Peyer's patch (tissue), 4 donors: ENCODE measurements around the gene GABBR2. TPM values are rescaled to one million over a fixed set of nuclear protein-coding genes. Genes with fewer than 3 reads are reported as not detected.

ENCODE experiments used
- DNase-seq, 3 donors: peaks; one replicate each; pipeline ENCODE4 v3.0.0-alpha.2; 2017 to 2019
- H3K27ac ChIP-seq, 4 donors: fragments of 200-600 bp; sonication (generic); one replicate each; pipeline ENCODE4 v1.5.1; 2016 to 2019
- H3K27me3 ChIP-seq, 2 donors: fragments of 200-600 bp; sonication (generic); one replicate each; pipeline ENCODE4 v1.5.1; 2019
- H3K36me3 ChIP-seq, 3 donors: fragments of 200-600 bp; sonication (generic); one replicate each; pipeline ENCODE4 v1.5.1; 2016 to 2019
- H3K4me1 ChIP-seq, 4 donors: fragments of 200-600 bp; sonication (generic); one replicate each; pipeline ENCODE4 v1.5.1; 2016 to 2019
- H3K4me3 ChIP-seq, 4 donors: fragments of 200-600 bp; sonication (generic); 1 replicate in 3 of 4; 2 replicates in 1 of 4; pipeline ENCODE4 v1.5.1; 2016 to 2019; ENCODE audit warnings: mild to moderate bottlenecking in 1 of 4
- H3K9me3 ChIP-seq, 4 donors: fragments of 200-600 bp; sonication (generic); one replicate each; pipeline ENCODE4 v1.5.1; 2016 to 2019; ENCODE audit warnings: mild to moderate bottlenecking in 1 of 4
- POLR2A ChIP-seq, 2 donors: fragments of 450-650 bp; IDR thresholded peaks; one replicate each; pipeline ENCODE4 v1.5.1; 2017; ENCODE audit warnings: antibody characterized with exemption in 2 of 2, mild to moderate bottlenecking in 2 of 2, moderate library complexity in 2 of 2
- total RNA-seq, 4 donors: library from RNA; depleted of rRNA; stranded (reverse); fragments of >200 nt; gene quantifications; one replicate each; pipeline ENCODE4 v1.1.0, GENCODE V29; 2016
- TF ChIP-seq, protein P1 (sequence below), 6 experiments: fragments of 450-650 bp in 4 of 6; fragments of 200-600 bp in 2 of 6; sonication (generic) in 1 of 6; IDR thresholded peaks; one replicate each; pipeline ENCODE4 v1.5.1; 2017 to 2019; ENCODE audit warnings: antibody characterized with exemption in 6 of 6, mild to moderate bottlenecking in 3 of 6, moderate library complexity in 1 of 6

GABBR2 gene
- total RNA-seq, 4 donors from 2014 or later: not detected

DNA sequence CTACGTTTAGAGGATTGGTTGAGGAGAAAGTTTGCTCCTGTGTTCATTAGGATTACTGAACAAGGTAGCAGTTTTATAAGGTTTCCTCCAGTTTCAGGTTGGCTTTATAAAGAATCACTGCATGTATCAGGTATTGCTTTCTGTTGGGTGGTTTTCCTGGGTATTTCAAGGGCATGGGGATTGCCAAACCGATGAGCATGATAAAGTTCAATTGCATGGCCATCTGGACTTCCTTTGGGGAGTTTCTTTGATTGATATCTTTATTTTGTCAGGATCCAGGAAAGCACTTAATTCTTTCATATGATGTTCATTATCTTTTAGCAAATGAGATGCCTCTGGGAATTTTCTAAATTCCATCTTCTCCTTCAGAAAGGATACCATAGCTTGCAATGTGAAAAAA is 10.3 kb upstream of the GABBR2 start:
- H3K4me3 ChIP-seq: no peak overlapping the region
- H3K27ac ChIP-seq: no peak overlapping the region
- no peak for TF ChIP-seq POLR2A (IDR thresholded peaks at IDR 0.05)
- TF ChIP-seq, protein P1, sequence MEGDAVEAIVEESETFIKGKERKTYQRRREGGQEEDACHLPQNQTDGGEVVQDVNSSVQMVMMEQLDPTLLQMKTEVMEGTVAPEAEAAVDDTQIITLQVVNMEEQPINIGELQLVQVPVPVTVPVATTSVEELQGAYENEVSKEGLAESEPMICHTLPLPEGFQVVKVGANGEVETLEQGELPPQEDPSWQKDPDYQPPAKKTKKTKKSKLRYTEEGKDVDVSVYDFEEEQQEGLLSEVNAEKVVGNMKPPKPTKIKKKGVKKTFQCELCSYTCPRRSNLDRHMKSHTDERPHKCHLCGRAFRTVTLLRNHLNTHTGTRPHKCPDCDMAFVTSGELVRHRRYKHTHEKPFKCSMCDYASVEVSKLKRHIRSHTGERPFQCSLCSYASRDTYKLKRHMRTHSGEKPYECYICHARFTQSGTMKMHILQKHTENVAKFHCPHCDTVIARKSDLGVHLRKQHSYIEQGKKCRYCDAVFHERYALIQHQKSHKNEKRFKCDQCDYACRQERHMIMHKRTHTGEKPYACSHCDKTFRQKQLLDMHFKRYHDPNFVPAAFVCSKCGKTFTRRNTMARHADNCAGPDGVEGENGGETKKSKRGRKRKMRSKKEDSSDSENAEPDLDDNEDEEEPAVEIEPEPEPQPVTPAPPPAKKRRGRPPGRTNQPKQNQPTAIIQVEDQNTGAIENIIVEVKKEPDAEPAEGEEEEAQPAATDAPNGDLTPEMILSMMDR (IDR thresholded peaks at IDR 0.05): no peak
- no peaks in the 10 kb centered on the region for H3K36me3 ChIP-seq
- DNase-seq: no peak
- no peaks in the 10 kb centered on the region for H3K27me3 ChIP-seq
- H3K9me3 ChIP-seq: no peaks in the 10 kb centered on the region
- no peaks in the 10 kb centered on the region for H3K4me1 ChIP-seq

- no peaks in the 10 kb centered on the region for H3K36me3 ChIP-seq
Measured at GRCh38 chr9:98714833-98715232, 6.1 kb upstream of the GABBR2 start.

GRCh38 chr9:98712987-98713386 is 4.3 kb upstream of the GABBR2 start:
- H3K27me3 ChIP-seq: peaks cover 0 to 15% of the 10 kb centered on the region in 2 donors
- no peak for DNase-seq

More at GRCh38 chr9:98714833-98715232, 6.1 kb upstream of the GABBR2 start:
- Histone ChIP-seq H3K4me3 (no peak overlapping the region), H3K9me3 (no peaks in the 10 kb centered on the region), H3K27ac (no peak overlapping the region), H3K27me3 (no peaks in the 10 kb centered on the region), H3K4me1 (no peaks in the 10 kb centered on the region)
- TF ChIP-seq POLR2A (IDR thresholded peaks at IDR 0.05): no peak
- no peak for DNase-seq

DNA sequence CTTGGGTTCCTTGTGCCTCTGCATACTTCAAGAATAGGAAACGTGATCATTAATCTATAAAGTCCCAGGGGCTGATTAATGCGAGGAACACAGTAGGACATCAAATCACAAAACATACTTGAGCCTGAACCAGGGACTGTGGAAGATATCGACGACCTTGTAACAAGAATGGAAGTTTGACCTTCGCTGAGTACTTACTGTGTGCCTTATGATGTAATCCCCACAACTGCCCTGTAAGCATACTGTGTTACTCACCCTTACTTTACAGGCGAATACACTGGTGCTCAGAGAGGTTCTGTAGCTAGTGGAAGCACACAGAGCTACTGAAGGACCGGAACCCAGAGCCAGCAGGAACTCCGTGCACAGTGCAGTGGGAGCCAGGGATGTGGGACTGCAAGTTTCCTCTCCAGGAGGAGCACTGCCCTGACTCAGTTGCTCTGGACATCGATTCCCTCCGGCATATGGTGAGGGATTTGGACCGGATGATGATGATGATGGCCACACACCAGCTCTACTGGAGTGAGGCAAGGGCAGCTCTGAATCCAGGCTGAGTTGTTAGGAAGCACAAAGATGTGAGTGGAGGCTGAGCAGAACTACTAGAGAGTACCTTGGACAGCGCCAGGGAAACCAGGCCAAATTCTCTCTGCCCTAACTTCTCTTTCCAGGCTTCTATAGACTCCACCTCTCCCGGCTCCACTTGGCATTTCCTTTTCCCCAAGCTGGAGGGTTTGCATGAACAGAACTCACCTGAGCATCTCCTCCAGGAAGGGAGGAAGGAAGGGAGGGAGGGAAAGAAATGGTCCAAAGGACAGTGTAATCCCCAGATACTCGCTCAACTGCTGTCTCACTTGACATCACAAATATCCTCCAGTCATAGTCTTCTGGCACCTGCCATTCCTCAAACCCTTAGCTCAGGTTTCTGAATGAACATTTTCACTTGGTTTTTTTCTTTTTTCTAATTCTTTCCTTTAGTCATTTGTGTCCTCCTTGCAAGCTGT is 1.5 kb upstream of the GABBR2 start:
- H3K27ac ChIP-seq: no peak overlapping the region
- peaks cover 0 to 24% (median 2%) of the 10 kb centered on the region in 4 donors for H3K4me1 ChIP-seq
- H3K4me3 ChIP-seq: no peak overlapping the region
- TF ChIP-seq, protein P1 (IDR thresholded peaks at IDR 0.05): no peak
- no peak for TF ChIP-seq POLR2A (IDR thresholded peaks at IDR 0.05)
- no peak for DNase-seq
- no peaks in the 10 kb centered on the region for H3K36me3 ChIP-seq
- no peaks in the 10 kb centered on the region for H3K9me3 ChIP-seq
- peaks cover 0 to 25% of the 10 kb centered on the region in 2 donors for H3K27me3 ChIP-seq

More at GRCh38 chr9:98712987-98713386, 4.3 kb upstream of the GABBR2 start:
- no peaks in the 10 kb centered on the region for H3K9me3 ChIP-seq
- TF ChIP-seq POLR2A (IDR thresholded peaks at IDR 0.05): no peak
- TF ChIP-seq, protein P1 (IDR thresholded peaks at IDR 0.05): no peak
- no peak overlapping the region for H3K27ac ChIP-seq
- no peaks in the 10 kb centered on the region for H3K36me3 ChIP-seq
- no peak overlapping the region for H3K4me3 ChIP-seq
- H3K4me1 ChIP-seq: peaks cover 0 to 14% (median 0%) of the 10 kb centered on the region in 4 donors

DNA sequence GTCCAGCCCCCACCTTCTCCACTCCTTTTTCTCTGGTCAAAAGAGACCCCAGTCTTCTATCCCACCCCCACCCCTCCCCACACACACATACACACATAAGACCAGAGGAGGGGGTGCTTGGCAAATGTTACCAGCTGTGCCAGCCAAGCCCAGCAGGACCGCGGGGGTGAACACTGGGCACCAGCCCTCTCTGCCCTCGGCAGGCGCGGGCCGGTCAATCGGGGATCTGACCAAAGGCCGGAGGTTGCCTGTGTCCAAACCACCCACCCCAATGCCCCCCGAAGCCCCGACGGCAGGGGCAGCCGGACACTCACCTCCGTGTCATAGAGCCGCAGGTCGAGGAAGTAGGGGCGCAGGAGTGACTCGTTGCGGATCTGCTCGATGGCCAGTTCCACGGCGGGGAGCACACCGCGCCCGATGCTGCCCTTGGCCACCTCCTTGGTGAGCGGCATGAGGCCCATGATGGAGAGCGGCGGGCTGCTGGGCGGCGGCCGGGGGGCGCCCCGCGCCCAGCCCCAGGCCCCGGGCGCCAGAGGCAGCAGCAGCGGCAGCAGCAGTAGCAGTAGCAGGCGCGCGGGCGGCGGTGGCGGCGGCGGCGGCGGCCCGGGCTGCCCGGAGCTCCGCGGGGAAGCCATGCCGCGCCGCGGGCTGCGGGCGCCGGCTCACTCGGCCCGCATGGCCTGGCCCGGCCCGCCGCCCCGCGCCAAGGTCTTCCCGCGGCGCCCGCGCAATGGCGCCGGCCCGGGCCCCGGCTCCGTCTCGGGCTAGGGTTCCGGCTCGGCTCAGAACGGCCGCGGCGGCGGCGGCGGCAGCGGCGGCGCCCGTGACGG is 417 bp downstream of the GABBR2 start:
- Histone ChIP-seq H3K4me3 (peak overlapping the region in 3 of 4 donors; percentile 22 to 40 (median 35)), H3K9me3 (no peaks in the 10 kb centered on the region), H3K4me1 (peaks cover 0 to 24% (median 2%) of the 10 kb centered on the region in 4 donors), H3K27me3 (peaks cover 0 to 25% of the 10 kb centered on the region in 2 donors), H3K36me3 (no peaks in the 10 kb centered on the region), H3K27ac (no peak overlapping the region)
- no peak for DNase-seq
- no peak for TF ChIP-seq POLR2A (IDR thresholded peaks at IDR 0.05)
- TF ChIP-seq, protein P1 (IDR thresholded peaks at IDR 0.05): no peak
